ENCODE data around the gene DSCAML1.

- TF ChIP-seq NFIC (IDR thresholded peaks at IDR 0.05) (no peak), ZSCAN29 (IDR thresholded peaks at IDR 0.05) (no peak)
These were observed 368.7 kb downstream of the DSCAML1 start for GRCh38 chr11:117428186-117428855.

Data from K562 (cell line).